ENCODE results near the gene NRDE2. TPM values are rescaled to one million over a fixed set of nuclear protein-coding genes. Genes with fewer than 3 reads are reported as not detected.

NRDE2 gene
- total RNA-seq, 1 experiment from 2014 or later: 12.1 TPM

DNA sequence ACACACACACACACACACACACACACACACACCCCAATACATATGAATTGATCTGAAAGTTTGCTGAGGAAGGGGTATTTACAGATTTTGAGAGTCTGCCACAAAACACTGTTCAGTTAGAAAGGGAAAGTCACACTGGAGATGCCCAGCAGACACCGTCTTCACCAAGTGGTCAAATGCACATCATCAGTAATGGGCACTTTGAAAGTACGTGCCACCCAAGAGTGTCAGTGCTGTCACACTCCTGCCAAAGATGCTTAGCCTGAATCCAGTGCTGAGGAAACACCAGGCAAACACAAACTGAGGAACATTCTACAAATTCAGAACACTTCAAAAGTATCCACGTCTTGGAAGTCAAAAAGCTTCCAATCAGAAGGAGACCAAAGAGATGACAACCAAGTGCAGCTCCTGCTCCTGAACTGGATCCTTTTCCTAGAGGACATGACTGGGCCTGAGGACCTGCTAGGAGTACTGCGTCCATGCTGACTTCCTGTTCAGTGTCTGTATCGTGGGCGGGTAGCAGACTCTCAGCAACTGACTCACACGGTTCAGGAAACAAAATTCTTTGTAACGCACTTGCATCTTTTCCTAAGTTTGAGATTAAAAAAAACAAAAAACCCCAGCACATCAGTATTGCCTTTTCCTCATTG is 56.8 kb downstream of the NRDE2 start:
- H3K27me3 Mint-ChIP-seq (ENCODE audit: low read depth): no peaks in the 10 kb centered on the region
- no peak for DNase-seq (ENCODE audit: low spot score)
- TF ChIP-seq MXD4 (CRISPR knock-in tag; IDR thresholded peaks at IDR 0.05; ENCODE audit: borderline replicate concordance) (no peak), AR (CRISPR knock-in tag; IDR thresholded peaks at IDR 0.05) (no peak), ZNF121 (CRISPR knock-in tag; IDR thresholded peaks at IDR 0.05) (no peak), ESRRA (CRISPR knock-in tag; IDR thresholded peaks at IDR 0.05; ENCODE audit: borderline replicate concordance) (no peak), RORB (CRISPR knock-in tag; IDR thresholded peaks at IDR 0.05) (no peak), SP1 (CRISPR knock-in tag; conservative IDR thresholded peaks at IDR 0.05) (no peak), E2F5 (CRISPR knock-in tag; IDR thresholded peaks at IDR 0.05) (no peak), ZBTB43 (CRISPR knock-in tag; IDR thresholded peaks at IDR 0.05) (no peak), NR1H2 (CRISPR knock-in tag; IDR thresholded peaks at IDR 0.05) (no peak), HMGA2 (CRISPR knock-in tag; IDR thresholded peaks at IDR 0.05) (no peak), FOXP1 (CRISPR knock-in tag; IDR thresholded peaks at IDR 0.05; ENCODE audit: borderline replicate concordance) (no peak), CBFB (CRISPR knock-in tag; IDR thresholded peaks at IDR 0.05; ENCODE audit: low read depth) (no peak), RELA (CRISPR knock-in tag; IDR thresholded peaks at IDR 0.05; ENCODE audit: borderline replicate concordance) (no peak), FOXK1 (CRISPR knock-in tag; IDR thresholded peaks at IDR 0.05) (no peak), GTF2I (CRISPR knock-in tag; conservative IDR thresholded peaks at IDR 0.05) (no peak), E2F4 (CRISPR knock-in tag; IDR thresholded peaks at IDR 0.05; ENCODE audit: borderline replicate concordance, low read depth) (no peak)
- TF ChIP-seq, protein P1, sequence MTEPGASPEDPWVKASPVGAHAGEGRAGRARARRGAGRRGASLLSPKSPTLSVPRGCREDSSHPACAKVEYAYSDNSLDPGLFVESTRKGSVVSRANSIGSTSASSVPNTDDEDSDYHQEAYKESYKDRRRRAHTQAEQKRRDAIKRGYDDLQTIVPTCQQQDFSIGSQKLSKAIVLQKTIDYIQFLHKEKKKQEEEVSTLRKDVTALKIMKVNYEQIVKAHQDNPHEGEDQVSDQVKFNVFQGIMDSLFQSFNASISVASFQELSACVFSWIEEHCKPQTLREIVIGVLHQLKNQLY (CRISPR knock-in tag; IDR thresholded peaks at IDR 0.05): no peak
- TF ChIP-seq, protein P2, sequence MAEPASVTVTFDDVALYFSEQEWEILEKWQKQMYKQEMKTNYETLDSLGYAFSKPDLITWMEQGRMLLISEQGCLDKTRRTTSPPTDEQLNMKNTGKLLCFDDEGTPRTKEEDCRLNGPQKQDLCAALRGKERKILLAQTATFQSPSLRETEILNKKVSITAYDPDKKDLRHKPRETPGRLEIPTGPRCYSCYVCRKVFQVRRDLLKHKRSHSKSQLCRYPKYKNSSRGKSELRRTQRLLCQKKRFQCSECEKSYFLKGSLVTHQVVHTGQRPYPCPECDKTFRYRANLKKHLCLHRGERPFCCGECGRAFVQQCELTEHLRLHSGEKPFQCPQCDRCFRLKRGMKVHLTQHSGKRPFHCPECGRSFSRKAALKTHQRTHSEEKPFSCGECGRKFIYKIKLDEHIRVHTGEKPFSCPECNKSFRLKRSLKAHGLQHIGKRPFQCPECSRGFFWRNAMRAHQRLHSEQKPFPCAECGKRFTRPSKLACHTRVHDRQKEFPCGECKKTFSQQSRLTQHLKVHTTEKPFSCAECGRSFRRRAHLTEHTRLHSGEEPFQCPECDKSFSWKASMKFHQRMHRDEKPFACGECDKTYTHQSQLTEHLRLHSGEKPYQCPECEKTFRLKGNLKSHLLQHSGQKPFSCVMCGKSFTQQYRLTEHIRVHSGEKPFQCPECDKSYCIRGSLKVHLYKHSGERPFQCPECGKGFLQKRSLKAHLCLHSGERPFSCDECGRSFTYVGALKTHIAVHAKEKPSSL (CRISPR knock-in tag; conservative IDR thresholded peaks at IDR 0.05): no peak
- TF ChIP-seq, protein P3, sequence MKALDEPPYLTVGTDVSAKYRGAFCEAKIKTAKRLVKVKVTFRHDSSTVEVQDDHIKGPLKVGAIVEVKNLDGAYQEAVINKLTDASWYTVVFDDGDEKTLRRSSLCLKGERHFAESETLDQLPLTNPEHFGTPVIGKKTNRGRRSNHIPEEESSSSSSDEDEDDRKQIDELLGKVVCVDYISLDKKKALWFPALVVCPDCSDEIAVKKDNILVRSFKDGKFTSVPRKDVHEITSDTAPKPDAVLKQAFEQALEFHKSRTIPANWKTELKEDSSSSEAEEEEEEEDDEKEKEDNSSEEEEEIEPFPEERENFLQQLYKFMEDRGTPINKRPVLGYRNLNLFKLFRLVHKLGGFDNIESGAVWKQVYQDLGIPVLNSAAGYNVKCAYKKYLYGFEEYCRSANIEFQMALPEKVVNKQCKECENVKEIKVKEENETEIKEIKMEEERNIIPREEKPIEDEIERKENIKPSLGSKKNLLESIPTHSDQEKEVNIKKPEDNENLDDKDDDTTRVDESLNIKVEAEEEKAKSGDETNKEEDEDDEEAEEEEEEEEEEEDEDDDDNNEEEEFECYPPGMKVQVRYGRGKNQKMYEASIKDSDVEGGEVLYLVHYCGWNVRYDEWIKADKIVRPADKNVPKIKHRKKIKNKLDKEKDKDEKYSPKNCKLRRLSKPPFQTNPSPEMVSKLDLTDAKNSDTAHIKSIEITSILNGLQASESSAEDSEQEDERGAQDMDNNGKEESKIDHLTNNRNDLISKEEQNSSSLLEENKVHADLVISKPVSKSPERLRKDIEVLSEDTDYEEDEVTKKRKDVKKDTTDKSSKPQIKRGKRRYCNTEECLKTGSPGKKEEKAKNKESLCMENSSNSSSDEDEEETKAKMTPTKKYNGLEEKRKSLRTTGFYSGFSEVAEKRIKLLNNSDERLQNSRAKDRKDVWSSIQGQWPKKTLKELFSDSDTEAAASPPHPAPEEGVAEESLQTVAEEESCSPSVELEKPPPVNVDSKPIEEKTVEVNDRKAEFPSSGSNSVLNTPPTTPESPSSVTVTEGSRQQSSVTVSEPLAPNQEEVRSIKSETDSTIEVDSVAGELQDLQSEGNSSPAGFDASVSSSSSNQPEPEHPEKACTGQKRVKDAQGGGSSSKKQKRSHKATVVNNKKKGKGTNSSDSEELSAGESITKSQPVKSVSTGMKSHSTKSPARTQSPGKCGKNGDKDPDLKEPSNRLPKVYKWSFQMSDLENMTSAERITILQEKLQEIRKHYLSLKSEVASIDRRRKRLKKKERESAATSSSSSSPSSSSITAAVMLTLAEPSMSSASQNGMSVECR (CRISPR knock-in tag; IDR thresholded peaks at IDR 0.05; ENCODE audit: borderline replicate concordance): no peak
- ATAC-seq: no peak
- H3K9me3 Mint-ChIP-seq: no peaks in the 10 kb centered on the region
- ChIA-PET CTCF (interaction anchor here (1.3 kb wide), 1 partner anchor 18 kb away, joined by 3 read pairs; no protein-coding TSS in a partner anchor), POLR2A (no interaction called here)
- H3K4me1 Mint-ChIP-seq: 0 out of 2 replicates have a peak, but pooled peaks cover 2% of the 10 kb centered on the region
- no peak overlapping the region; the same call in 1 of the 2 replicates for H3K27ac Mint-ChIP-seq
- H3K4me3 Mint-ChIP-seq: no peak overlapping the region
- peaks cover 33% of the 10 kb centered on the region for H3K36me3 Mint-ChIP-seq
